Fibroblast of skin of right quadriceps (primary cell): Measurements from ENCODE around the gene TBX15.
A peak's percentile ranks its signal among the peaks of the same experiment; 100 is the strongest.

ENCODE experiments used
- DNase-seq: peaks from one replicate; pipeline ENCODE4 v3.0.0-alpha.2; 2013

The TBX15 gene

DNA sequence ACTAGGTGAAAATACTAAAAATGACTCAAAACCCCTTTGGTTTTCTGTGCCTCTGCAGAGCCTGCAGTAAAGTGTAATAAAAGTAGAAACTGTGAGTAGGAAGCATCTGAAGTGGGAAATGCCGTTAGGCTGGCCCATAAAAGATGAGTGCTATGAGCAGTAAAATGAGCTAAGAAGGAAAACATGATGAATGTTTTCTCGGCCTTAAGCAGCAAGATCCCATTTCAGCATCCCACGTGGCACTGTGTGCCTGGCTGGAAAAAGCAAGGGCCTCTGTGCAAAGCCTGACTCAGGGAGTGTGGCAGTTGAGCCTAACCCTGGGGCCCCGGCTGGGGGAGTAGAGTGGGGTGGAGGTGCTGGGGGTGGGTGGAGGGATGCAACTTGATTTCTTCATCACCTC lies 109.5 kb downstream of the TBX15 start:
- peak; percentile 24 for DNase-seq

DNA sequence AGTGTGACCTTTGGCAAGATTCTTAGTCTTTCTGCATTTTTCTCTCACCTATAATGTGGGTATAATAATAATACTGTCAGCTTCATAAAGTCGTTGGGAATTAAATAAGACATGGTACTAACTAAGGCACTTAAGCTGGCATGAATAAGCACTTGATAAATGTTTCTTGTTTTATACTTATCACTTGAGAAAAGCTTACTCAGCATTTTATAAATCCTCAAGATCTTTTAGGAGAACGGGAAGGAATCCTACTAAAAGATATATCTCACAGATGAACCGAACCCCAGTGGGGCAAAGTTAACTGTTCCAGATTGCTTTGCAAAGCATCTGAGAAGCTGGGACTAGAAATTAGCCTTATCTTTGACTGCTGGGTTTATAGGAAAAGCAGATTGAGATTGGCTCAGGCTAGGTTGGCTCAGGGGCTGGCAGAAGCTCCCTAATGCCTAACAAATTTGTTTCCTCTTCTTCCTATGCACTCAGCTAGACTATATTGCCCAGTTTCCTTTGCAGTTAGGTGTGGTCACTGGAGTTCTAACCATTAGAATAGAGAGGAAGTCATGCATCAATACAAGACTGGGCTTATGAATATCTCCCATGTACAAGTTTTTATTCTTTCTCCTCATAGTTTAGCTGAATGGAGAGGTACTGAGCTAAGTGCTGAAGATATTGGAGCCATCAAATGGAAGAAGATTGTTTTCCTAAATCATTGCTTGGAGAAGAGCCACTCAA lies 110.3 kb downstream of the TBX15 start:
- DNase-seq: no peak

DNA sequence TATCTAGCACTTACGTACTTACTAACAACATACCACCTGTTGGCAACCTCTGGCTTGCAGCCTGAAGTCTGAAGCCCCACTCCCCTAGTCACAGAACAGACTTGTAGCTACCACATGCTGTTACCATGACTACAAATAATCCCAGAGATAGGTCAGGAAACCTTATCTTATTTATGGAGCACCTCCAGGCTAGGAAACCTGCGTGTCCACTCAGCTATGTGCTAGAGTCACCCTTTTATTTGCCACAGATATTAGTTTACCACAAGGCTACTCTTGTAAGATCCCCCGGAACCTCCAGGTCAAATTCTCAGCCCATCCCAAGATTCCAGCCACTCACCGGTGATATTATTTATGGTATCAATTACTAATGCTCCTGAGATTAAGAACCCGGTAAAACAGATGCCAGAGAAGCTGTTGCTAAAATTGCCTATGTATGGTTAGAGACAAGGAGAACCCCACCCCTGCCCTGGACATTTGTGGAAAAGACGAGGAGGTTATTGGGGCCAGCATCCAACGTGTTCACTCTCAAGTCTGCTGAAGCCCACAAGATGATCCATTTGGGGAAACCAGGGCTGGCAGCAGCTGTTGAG lies 116.5 kb downstream of the TBX15 start:
- no peak for DNase-seq

DNA sequence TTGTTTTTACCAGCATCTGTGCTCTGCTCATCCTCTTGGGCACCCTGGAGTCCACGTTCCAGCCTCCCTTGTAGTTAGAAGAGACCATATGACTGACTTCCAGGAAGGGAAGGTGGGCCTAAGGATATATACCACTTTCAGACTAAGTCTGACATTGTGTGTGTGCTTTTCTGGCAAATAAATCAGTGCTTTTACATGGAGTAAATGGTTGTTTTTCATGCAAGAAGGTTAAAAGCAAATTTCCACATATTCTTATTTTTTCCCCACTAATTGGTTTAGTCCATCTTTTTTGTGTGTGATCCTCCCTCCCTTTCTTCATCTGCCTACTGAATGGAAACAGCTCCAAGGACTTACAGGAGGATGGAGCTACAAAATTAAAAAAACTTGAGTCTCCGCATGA lies 119.8 kb downstream of the TBX15 start:
- DNase-seq: no peak

DNA sequence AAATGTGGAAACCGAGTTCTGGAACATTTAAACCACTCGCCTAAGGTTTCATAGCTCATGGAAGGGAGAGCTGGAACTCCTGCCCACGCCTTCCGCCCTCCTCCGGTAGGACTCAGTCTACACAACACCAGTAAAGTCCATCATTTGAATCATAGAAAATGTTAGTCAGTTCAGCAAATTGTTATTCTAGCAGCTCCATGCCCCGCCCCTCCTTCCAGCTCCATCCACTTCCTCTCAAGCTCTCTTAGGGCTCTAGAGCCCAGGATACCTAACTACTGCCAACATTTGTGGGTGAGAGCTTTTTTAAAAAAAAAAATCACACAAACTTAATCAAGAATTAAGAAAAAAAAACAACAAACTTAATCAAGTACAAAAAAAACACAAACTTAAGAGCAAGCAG lies 121.8 kb downstream of the TBX15 start:
- no peak for DNase-seq

DNA sequence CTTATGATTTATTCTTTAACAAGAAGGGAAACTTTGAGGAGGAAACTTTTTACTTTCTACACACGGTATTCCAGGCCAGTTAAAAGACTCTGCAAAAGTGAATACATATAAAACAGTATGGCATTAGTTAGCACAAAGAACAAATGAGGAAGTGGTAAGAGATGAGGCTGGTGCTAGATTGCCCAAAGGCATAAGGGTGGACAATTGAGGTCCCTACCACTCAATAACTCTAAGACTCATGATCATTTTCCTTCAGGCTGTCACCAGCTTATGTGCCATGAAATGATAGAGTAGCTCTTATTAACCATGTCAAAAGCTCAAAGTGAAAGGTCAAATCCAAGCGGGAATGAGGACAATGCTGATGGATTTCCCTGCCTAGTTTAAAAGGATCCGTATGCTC lies 124.5 kb downstream of the TBX15 start:
- DNase-seq: no peak

DNA sequence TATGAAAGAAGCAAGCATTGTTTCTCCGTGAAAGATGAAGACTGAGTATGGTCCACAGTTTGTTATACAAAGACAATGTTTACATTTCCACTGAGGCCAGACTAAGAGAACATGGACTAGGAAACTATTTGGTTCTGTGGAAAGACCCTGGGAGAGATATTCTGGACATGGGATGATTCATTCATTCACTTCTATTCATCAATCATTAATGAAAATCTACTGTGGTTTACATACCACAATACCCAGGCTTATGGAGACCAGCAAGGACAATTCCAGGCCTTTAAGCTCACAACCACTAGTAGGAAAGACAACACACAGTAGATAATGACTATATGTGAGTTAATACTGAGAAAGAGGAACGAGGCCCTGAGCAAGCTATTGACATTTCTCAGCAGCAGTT lies 125.4 kb downstream of the TBX15 start:
- DNase-seq: peak; percentile 42

DNA sequence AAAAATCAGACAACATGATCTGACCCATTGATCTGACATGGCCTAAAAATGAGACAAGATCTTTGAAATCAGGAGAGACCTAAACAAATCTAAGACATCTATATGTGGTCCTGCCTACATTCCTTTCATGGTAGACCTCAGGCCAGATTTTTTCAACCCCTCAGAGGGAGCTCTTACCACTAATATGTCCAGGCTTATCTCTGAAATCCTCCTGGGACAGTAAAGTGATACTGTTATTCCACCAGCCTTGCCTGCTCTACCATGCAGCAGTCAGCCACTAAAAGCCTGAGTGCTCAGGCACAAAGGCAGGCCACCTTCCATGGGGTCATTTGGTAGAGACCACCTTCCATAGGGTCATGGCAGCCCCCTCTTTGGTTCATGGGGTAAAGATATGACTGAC lies 126.9 kb downstream of the TBX15 start:
- no peak for DNase-seq

DNA sequence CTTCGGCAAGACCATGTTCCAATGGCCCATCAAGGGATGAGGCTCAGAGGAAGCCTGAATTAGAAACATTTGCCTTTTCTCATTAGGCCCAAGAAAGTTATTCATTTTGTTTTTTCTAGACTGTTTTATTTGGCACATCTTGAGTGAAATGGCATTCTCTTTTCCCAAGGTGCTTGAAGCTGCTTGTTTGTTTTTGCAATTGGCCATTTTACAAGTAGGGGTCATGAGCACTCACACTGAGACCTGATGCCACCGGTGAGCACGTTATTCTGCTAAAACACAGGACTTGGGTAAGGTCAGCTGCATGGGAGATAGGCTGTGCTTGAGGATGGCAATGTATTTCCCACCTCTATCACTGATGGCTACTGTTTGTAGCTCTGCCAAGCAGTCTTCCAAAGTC lies 128.1 kb downstream of the TBX15 start:
- DNase-seq: no peak

DNA sequence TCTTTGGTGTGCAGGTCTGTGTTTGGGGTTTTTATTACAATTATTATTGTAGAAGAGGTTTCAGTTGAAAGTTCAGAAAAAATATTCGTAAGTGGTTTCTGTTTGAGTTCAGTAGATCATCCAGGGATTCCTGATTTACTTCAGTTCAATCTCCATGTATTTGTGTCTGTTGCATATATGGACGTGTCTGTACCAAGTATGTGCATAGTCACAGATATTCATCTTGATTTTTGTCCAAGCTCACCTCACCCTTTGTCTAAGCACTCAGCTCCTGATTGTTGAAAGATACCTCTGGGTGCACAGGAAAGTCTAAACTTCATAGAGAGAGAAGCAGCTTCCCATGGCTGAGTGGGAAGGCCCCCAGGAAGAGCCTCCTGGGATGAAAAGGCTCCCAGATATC lies 141.7 kb downstream of the TBX15 start:
- DNase-seq: no peak

DNA sequence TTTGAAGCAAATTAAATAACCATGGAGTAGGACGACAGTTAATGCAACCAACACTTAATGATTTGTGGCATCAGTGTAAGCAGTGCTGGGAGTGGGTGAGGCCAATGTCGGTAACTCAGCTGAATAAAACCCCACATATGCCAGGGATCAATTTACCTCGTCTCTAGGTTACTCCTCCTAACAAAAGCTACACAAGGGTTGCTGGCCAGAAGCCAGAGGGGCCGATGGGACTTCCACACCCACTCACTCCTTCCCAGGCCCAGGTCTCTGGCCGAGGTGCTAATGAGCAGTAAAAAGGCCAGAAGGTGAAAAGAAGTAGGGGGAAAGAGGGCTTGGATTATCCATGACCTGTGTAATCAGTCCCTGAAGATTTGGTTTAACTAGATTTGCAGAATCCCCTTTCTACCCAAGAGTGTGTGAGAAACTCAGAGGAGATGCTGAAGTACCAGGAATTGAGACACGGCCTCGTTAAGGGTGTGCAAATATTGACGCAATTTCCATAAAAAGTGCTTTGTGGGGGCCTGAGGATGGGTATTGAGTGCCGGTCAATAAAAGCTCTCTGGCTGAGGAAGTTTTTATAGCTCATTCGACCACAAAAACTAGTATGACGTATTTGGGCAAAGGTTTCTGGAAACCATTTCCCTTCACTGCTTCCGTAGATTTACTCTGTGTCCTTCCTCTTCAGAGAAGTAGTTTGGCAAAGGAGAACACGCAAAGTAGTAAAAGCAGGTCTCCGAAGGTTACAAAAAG lies 145.5 kb downstream of the TBX15 start:
- peak; percentile 5 for DNase-seq

DNA sequence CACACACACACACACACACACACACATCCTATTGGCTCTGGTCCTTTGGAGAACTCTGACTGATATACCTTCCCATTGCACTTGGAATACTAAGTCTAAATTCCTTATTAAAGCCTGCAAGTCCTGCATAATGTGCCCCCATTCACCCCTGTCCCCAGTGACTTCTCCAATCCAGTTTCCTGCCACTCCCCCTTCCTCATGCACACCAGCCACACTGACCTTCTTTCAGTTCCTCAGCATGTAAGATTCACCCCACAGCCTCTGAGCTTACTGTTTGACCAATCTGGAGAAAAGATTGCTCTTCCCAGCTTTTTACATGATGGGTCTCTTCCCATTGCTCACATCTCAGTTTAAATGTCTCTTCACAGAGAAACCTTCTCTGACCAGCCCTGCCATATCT lies 146.6 kb downstream of the TBX15 start:
- DNase-seq: no peak
